Measurements from ENCODE around the gene SIGLEC12. TPM values are rescaled to one million over a fixed set of nuclear protein-coding genes. Genes with fewer than 3 reads are reported as not detected.

SIGLEC12 gene
- total RNA-seq, 1 experiment from 2014 or later, result not detected

DNA sequence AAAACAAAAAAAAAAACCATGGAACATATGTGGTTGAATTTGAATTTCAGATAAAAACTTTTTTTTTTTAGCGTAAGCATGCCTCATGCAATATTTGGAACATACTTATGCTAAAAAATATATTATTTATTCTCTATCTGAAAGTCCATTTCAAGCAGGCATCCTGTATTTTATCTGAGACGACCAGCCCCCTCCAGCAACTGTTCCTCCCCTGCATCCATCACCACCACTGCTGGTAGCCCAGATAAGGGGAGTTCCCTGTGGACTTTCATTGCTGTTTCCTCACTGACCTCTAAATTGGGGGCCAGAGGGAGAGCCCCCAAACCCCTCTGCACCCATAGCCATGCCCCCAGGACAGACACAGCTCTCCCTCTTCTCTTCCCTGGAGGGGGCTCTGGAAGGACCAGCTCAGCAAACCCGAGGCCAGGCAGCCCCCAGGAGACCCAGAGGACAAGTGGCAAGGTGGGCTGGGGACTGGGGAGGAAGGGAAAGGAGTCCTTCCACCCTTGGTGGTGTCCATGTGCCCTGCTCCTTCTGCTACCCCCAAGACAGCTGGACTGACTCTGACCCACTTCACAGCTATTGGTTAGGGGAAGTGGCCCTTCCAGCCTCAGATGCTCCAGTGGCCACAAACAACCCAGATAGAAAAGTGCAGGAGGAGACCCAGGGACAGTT lies 6.6 kb upstream of the SIGLEC12 start:
- peaks cover 2% of the 10 kb centered on the region; the same call in 1 of the 2 replicates for H3K27me3 ChIP-seq (ENCODE audit: control insufficient read depth, insufficient read depth, low read length)
- H3K36me3 ChIP-seq (ENCODE audit: control insufficient read depth, insufficient read depth, low read length), result no peaks in the 10 kb centered on the region
- ChIA-PET CTCF (no interaction called here), POLR2A (no interaction called here)
- H3K4me3 ChIP-seq (ENCODE audit: low read depth in 2 of 2, low read length in 2 of 2), result no peak overlapping the region
- in situ Hi-C loops (cut with HindIII; ENCODE audit: low pct_unique_long_range_greater_than_20kb, low sequenced_read_pairs) (no loop called here), intact Hi-C loops (cut with micrococcal nuclease; ENCODE audit: unreplicated experiment) (no loop called here)
- no peak overlapping the region for H3K27ac ChIP-seq (ENCODE audit: low read length)
- H3K9me3 ChIP-seq (ENCODE audit: control insufficient read depth, insufficient read depth, low read depth, low read length), result no peaks in the 10 kb centered on the region
- BruUV-seq (replicated peaks), result no TSS peak
- H3K4me1 ChIP-seq (ENCODE audit: control insufficient read depth, insufficient read depth, low read length), result no peaks in the 10 kb centered on the region
- no peak for ATAC-seq
- DNase-seq (ENCODE audit: low read depth, low spot score), result no peak
- TF ChIP-seq, protein P1, sequence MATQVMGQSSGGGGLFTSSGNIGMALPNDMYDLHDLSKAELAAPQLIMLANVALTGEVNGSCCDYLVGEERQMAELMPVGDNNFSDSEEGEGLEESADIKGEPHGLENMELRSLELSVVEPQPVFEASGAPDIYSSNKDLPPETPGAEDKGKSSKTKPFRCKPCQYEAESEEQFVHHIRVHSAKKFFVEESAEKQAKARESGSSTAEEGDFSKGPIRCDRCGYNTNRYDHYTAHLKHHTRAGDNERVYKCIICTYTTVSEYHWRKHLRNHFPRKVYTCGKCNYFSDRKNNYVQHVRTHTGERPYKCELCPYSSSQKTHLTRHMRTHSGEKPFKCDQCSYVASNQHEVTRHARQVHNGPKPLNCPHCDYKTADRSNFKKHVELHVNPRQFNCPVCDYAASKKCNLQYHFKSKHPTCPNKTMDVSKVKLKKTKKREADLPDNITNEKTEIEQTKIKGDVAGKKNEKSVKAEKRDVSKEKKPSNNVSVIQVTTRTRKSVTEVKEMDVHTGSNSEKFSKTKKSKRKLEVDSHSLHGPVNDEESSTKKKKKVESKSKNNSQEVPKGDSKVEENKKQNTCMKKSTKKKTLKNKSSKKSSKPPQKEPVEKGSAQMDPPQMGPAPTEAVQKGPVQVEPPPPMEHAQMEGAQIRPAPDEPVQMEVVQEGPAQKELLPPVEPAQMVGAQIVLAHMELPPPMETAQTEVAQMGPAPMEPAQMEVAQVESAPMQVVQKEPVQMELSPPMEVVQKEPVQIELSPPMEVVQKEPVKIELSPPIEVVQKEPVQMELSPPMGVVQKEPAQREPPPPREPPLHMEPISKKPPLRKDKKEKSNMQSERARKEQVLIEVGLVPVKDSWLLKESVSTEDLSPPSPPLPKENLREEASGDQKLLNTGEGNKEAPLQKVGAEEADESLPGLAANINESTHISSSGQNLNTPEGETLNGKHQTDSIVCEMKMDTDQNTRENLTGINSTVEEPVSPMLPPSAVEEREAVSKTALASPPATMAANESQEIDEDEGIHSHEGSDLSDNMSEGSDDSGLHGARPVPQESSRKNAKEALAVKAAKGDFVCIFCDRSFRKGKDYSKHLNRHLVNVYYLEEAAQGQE (IDR thresholded peaks at IDR 0.05; ENCODE audit: insufficient read depth in 1 of 2, low read depth in 2 of 2, low read length in 1 of 2), result no peak
- TF ChIP-seq, protein P2, sequence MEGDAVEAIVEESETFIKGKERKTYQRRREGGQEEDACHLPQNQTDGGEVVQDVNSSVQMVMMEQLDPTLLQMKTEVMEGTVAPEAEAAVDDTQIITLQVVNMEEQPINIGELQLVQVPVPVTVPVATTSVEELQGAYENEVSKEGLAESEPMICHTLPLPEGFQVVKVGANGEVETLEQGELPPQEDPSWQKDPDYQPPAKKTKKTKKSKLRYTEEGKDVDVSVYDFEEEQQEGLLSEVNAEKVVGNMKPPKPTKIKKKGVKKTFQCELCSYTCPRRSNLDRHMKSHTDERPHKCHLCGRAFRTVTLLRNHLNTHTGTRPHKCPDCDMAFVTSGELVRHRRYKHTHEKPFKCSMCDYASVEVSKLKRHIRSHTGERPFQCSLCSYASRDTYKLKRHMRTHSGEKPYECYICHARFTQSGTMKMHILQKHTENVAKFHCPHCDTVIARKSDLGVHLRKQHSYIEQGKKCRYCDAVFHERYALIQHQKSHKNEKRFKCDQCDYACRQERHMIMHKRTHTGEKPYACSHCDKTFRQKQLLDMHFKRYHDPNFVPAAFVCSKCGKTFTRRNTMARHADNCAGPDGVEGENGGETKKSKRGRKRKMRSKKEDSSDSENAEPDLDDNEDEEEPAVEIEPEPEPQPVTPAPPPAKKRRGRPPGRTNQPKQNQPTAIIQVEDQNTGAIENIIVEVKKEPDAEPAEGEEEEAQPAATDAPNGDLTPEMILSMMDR (IDR thresholded peaks at IDR 0.05), result no peak
- TF ChIP-seq SIN3A (IDR thresholded peaks at IDR 0.05; ENCODE audit: borderline replicate concordance, insufficient read depth, low read depth, low read length) (no peak), TCF7L2 (IDR thresholded peaks at IDR 0.05; ENCODE audit: low read depth, low read length) (no peak), POLR2AphosphoS5 (IDR thresholded peaks at IDR 0.05; ENCODE audit: low read depth, low read length) (no peak)

DNA sequence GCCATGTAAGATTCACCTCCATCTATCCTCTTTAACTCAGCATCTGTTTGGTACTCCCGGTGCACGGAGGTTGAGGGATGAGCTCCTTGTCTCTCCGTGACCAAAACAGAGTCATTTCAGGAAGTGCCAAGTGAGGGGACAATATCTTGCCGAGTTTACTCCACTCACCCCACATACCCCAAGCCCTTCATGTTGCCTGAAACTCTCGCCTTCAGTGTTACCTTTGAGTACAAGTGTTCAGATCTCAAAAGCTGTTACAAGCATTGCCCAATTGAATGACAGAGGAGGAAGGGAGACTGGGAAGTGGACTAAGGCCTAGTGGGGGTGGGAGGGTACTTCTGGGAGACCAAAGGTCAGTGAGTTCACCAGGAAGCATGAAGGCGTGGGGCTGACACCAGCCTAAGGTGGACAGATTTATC lies 6.0 kb upstream of the SIGLEC12 start:
- no TSS peak for BruUV-seq (replicated peaks)
- intact Hi-C loops (cut with micrococcal nuclease; ENCODE audit: unreplicated experiment), result no loop called here

More for the DNA sequence above, 6.0 kb upstream of the SIGLEC12 start:
- TF ChIP-seq, protein P1 (IDR thresholded peaks at IDR 0.05; ENCODE audit: insufficient read depth in 1 of 2, low read depth in 2 of 2, low read length in 1 of 2), result no peak
- TF ChIP-seq TCF7L2 (IDR thresholded peaks at IDR 0.05; ENCODE audit: low read depth, low read length), result no peak
- TF ChIP-seq, protein P2 (IDR thresholded peaks at IDR 0.05), result no peak
- no peak for TF ChIP-seq SIN3A (IDR thresholded peaks at IDR 0.05; ENCODE audit: borderline replicate concordance, insufficient read depth, low read depth, low read length)
- TF ChIP-seq POLR2AphosphoS5 (IDR thresholded peaks at IDR 0.05; ENCODE audit: low read depth, low read length), result no peak
- ChIA-PET POLR2A (no interaction called here), CTCF (no interaction called here)
- Histone ChIP-seq H3K27me3 (ENCODE audit: control insufficient read depth, insufficient read depth, low read length) (no peaks in the 10 kb centered on the region; the same call in 1 of the 2 replicates), H3K9me3 (ENCODE audit: control insufficient read depth, insufficient read depth, low read depth, low read length) (no peaks in the 10 kb centered on the region), H3K27ac (ENCODE audit: low read length) (no peak overlapping the region), H3K36me3 (ENCODE audit: control insufficient read depth, insufficient read depth, low read length) (no peaks in the 10 kb centered on the region), H3K4me3 (ENCODE audit: low read depth in 2 of 2, low read length in 2 of 2) (no peak overlapping the region), H3K4me1 (ENCODE audit: control insufficient read depth, insufficient read depth, low read length) (no peaks in the 10 kb centered on the region)
- DNase-seq (ENCODE audit: low read depth, low spot score), result no peak
- in situ Hi-C loops (cut with HindIII; ENCODE audit: low pct_unique_long_range_greater_than_20kb, low sequenced_read_pairs), result no loop called here
- no peak for ATAC-seq

Data from Panc1 (cell line).